Measurements from ENCODE around the gene KRTAP27-1. TPM values are rescaled to one million over a fixed set of nuclear protein-coding genes. Genes with fewer than 3 reads are reported as not detected.
A peak's percentile ranks its signal among the peaks of the same experiment; 100 is the strongest.

The KRTAP27-1 gene
- total and polyA plus RNA-seq, 2 experiments from 2014 or later: not detected

- Histone ChIP-seq H3K27ac (no peak overlapping the region), H3K27me3 (no peaks in the 10 kb centered on the region), H3K36me3 (no peaks in the 10 kb centered on the region), H3K4me1 (ENCODE audit: low read depth) (no peaks in the 10 kb centered on the region), H3K4me3 (no peak overlapping the region), H3K9me3 (ENCODE audit: low read depth) (no peaks in the 10 kb centered on the region)
- TF ChIP-seq CTCF (IDR thresholded peaks at IDR 0.05; ENCODE audit: low read depth, low read length): no peak
- no peak for DNase-seq (ENCODE audit: low read depth in 1 of 2, low spot score in 1 of 2)
Measured at GRCh38 chr21:30329203-30329875, 8.2 kb downstream of the KRTAP27-1 start.

- DNase-seq (ENCODE audit: low read depth in 1 of 2, low spot score in 1 of 2): no peak
- Histone ChIP-seq H3K27ac (no peak overlapping the region), H3K4me3 (no peak overlapping the region), H3K4me1 (ENCODE audit: low read depth) (no peaks in the 10 kb centered on the region), H3K9me3 (ENCODE audit: low read depth) (no peaks in the 10 kb centered on the region), H3K36me3 (no peaks in the 10 kb centered on the region), H3K27me3 (no peaks in the 10 kb centered on the region)
- no peak for TF ChIP-seq CTCF (IDR thresholded peaks at IDR 0.05; ENCODE audit: low read depth, low read length)
Measured at GRCh38 chr21:30326390-30326789, 11.1 kb downstream of the KRTAP27-1 start.

GRCh38 chr21:30320215-30320614 is 17.3 kb downstream of the KRTAP27-1 start, which contains the start of gene KRTAP26-1:
TSS of gene KRTAP26-1 (minus strand) at chr21:30320315. CDS start at chr21:30320035, 280 bp downstream.
- Histone ChIP-seq H3K4me3 (no peak within 1 kb of the TSS), H3K4me1 (ENCODE audit: low read depth) (no peaks in the 10 kb centered on the region), H3K27ac (no peak within 1 kb of the TSS), H3K9me3 (ENCODE audit: low read depth) (no peaks in the 10 kb centered on the region), H3K27me3 (no peaks in the 10 kb centered on the region), H3K36me3 (no peaks in the 10 kb centered on the region)
- no peak for DNase-seq (ENCODE audit: low read depth in 1 of 2, low spot score in 1 of 2)
- TF ChIP-seq CTCF (IDR thresholded peaks at IDR 0.05; ENCODE audit: low read depth, low read length): no peak

- Histone ChIP-seq H3K27me3 (no peaks in the 10 kb centered on the region), H3K27ac (no peak overlapping the region), H3K4me1 (ENCODE audit: low read depth) (no peaks in the 10 kb centered on the region), H3K4me3 (no peak overlapping the region), H3K36me3 (no peaks in the 10 kb centered on the region), H3K9me3 (ENCODE audit: low read depth) (no peaks in the 10 kb centered on the region)
- TF ChIP-seq CTCF (IDR thresholded peaks at IDR 0.05; ENCODE audit: low read depth, low read length): no peak
- no peak for DNase-seq (ENCODE audit: low read depth in 1 of 2, low spot score in 1 of 2)
Measured at GRCh38 chr21:30315701-30316100, 21.8 kb downstream of the KRTAP27-1 start.

GRCh38 chr21:30306884-30307283 is 30.6 kb downstream of the KRTAP27-1 start:
- TF ChIP-seq CTCF (IDR thresholded peaks at IDR 0.05; ENCODE audit: low read depth, low read length): no peak
- no peaks in the 10 kb centered on the region for H3K9me3 ChIP-seq (ENCODE audit: low read depth)
- H3K27me3 ChIP-seq: no peaks in the 10 kb centered on the region
- H3K4me1 ChIP-seq (ENCODE audit: low read depth): no peaks in the 10 kb centered on the region
- peak in 1 of 2 donors; percentile 4 for DNase-seq (ENCODE audit: low read depth in 1 of 2, low spot score in 1 of 2)
- H3K27ac ChIP-seq: no peak overlapping the region
- H3K36me3 ChIP-seq: no peaks in the 10 kb centered on the region
- no peak overlapping the region for H3K4me3 ChIP-seq
